Measurements from ENCODE around the gene TMEM178B.

DNA sequence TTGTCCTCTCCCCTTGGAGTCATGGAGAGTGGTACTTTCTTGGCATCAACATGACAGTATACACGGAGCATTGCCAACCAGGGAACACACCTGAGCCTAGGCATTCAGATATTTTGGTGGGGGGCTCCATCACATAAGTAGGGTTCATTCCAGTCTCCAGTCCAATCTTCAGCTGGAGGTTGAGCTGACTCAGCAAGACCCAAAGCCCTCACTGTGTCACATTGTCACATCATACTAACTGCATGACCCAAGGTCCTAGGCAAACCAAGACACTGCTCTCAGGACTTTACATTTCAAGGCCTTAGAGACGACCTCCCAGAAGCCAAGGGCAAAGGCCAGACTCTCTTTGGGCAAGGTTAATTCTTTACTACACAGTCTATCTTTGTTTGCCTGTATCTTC is 190.1 kb downstream of the TMEM178B start:
- no peak for TF ChIP-seq POLR2A (IDR thresholded peaks at IDR 0.05; ENCODE audit: low read length)
- no peak for TF ChIP-seq GATA1 (IDR thresholded peaks at IDR 0.05; ENCODE audit: low read depth, low read length)
